NCI-H2196 (cell line): ENCODE measurements around the gene TNFSF13.
A peak's percentile ranks its signal among the peaks of the same experiment; 100 is the strongest.

ENCODE experiments used
- DNase-seq: peaks from one replicate; lab custom pipeline; 2025; ENCODE audit not compliant: unreplicated experiment; lab: John Stamatoyannopoulos, UW

The TNFSF13 gene

GRCh38 chr17:7551396-7551795 lies 7.2 kb upstream of the TNFSF13 start:
- no peak for DNase-seq

GRCh38 chr17:7552621-7553051 lies 5.9 kb upstream of the TNFSF13 start:
- no peak for DNase-seq

GRCh38 chr17:7553356-7553755 lies 5.2 kb upstream of the TNFSF13 start:
- DNase-seq: no peak

- no peak for DNase-seq
These were observed 3.1 kb upstream of the TNFSF13 start for GRCh38 chr17:7555320-7555948.

GRCh38 chr17:7556627-7557026 lies 1.9 kb upstream of the TNFSF13 start:
- DNase-seq: no peak

GRCh38 chr17:7557147-7557764 lies 1.3 kb upstream of the TNFSF13 start:
- DNase-seq: no peak

GRCh38 chr17:7557775-7558543 lies 591 bp upstream of the TNFSF13 start:
- peak; percentile 77 for DNase-seq

GRCh38 chr17:7559320-7560171 lies 996 bp downstream of the TNFSF13 start:
- DNase-seq: no peak

GRCh38 chr17:7560172-7561027 lies 1.9 kb downstream of the TNFSF13 start:
- DNase-seq: no peak

GRCh38 chr17:7561028-7561575 lies 2.6 kb downstream of the TNFSF13 start:
- DNase-seq: peak; percentile 69

GRCh38 chr17:7561589-7562207 lies 3.1 kb downstream of the TNFSF13 start, which contains the start of gene SENP3:
Gene SENP3, plus strand, starts transcription at chr17:7561919. Its CDS starts 1,158 bp downstream, at chr17:7563077.
- DNase-seq: peak; percentile 82

GRCh38 chr17:7562208-7562605 lies 3.7 kb downstream of the TNFSF13 start:
- DNase-seq: no peak

GRCh38 chr17:7563115-7563869 lies 4.7 kb downstream of the TNFSF13 start:
- DNase-seq: no peak

GRCh38 chr17:7569571-7569970 lies 11.0 kb downstream of the TNFSF13 start:
- no peak for DNase-seq

GRCh38 chr17:7570351-7570750 lies 11.8 kb downstream of the TNFSF13 start:
- no peak for DNase-seq

- DNase-seq: no peak
These were observed 13.7 kb downstream of the TNFSF13 start for GRCh38 chr17:7572338-7572587.

GRCh38 chr17:7572588-7573323 lies 14.2 kb downstream of the TNFSF13 start:
- peak; percentile 91 for DNase-seq

- DNase-seq: peak; percentile 79
These were observed 15.0 kb downstream of the TNFSF13 start for GRCh38 chr17:7573324-7574080.
